Measurements from ENCODE around the gene UBA1.

UBA1 gene

DNA sequence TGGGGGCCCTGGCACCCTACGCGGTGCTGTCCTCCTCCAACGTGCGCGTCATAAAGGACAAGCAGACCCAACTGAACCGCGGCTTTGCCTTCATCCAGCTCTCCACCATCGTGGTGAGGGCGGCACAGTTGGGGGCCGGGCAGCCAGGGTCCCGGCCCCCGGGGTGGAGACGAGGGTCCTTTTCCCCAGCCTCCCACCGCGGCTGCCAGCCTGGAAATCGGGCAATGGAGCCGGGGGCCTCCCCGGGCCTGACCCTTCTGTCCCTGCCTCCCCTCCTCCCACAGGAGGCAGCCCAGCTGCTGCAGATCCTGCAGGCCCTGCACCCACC, 13.7 kb upstream of the UBA1 start:
- TF ChIP-seq, protein P1, sequence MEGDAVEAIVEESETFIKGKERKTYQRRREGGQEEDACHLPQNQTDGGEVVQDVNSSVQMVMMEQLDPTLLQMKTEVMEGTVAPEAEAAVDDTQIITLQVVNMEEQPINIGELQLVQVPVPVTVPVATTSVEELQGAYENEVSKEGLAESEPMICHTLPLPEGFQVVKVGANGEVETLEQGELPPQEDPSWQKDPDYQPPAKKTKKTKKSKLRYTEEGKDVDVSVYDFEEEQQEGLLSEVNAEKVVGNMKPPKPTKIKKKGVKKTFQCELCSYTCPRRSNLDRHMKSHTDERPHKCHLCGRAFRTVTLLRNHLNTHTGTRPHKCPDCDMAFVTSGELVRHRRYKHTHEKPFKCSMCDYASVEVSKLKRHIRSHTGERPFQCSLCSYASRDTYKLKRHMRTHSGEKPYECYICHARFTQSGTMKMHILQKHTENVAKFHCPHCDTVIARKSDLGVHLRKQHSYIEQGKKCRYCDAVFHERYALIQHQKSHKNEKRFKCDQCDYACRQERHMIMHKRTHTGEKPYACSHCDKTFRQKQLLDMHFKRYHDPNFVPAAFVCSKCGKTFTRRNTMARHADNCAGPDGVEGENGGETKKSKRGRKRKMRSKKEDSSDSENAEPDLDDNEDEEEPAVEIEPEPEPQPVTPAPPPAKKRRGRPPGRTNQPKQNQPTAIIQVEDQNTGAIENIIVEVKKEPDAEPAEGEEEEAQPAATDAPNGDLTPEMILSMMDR (conservative IDR thresholded peaks at IDR 0.05; ENCODE audit: low read depth, low read length): no peak
- no peak for DNase-seq (ENCODE audit: low read depth)
- H3K4me3 ChIP-seq (ENCODE audit: low read length): no peak overlapping the region

DNA sequence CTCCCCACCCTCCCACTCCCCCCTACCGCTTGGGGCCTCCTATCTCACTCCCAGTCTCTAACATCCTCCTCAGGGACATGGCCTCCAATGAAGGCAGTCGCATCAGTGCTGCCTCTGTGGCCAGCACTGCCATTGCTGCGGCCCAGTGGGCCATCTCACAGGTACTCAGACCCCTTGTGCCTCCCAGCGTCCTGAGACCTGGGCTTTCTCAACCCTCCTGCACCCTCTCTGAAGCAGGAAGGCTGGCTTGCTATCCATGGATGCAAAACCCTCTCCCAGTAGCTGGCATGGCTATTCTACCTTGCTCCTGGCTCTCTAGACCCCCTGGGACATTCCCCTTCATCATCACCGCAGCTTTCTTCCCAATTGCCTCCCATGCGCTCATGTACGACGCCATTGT, 13.3 kb upstream of the UBA1 start:
- DNase-seq (ENCODE audit: low read depth): no peak
- H3K4me3 ChIP-seq (ENCODE audit: low read length): no peak overlapping the region
- TF ChIP-seq, protein P1 (conservative IDR thresholded peaks at IDR 0.05; ENCODE audit: low read depth, low read length): no peak

DNA sequence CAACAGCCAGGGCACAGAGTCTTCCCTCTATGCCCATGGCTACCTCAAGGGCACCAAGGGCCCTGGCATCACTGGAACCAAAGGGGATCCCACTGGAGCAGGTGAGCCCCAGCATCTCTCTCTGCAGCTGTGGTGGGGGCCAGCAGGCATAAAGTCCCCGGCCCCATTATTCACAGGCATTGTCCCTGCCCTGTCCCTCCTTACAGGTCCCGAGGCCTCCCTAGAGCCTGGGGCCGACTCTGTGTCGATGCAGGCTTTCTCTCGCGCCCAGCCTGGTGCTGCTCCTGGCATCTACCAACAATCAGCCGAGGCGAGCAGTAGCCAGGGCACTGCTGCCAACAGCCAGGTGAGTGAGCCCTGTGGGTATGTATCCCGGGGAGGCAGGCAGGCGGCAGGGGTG, 12.3 kb upstream of the UBA1 start:
- no peak for DNase-seq (ENCODE audit: low read depth)
- TF ChIP-seq, protein P1 (conservative IDR thresholded peaks at IDR 0.05; ENCODE audit: low read depth, low read length): no peak
- no peak overlapping the region for H3K4me3 ChIP-seq (ENCODE audit: low read length)

DNA sequence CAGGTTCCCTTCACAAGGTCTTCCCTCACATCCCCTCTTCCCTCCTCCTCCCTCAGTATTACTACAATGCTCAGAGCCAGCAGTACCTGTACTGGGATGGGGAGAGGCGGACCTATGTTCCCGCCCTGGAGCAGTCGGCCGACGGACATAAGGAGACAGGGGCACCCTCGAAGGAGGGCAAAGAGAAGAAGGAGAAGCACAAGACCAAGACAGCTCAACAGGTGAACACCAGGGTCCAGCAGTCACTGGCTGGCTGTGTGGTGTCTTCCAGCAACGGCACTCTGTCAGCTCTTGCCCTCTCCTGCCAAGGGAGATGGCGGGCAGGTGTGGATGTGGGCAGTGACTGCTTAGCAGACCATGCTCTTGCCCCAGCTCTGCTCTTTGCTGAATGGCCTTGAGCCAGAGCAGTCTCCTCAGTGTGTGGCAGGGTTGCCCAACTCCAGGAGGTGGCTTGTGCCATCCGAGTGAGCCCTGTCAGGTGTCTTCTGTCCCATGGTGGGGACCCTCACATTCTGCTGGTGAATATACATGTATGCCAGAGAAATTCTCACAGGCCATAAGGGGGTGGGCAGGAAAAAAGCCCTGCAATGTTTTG, 11.4 kb upstream of the UBA1 start:
- TF ChIP-seq, protein P1 (conservative IDR thresholded peaks at IDR 0.05; ENCODE audit: low read depth, low read length): no peak
- DNase-seq (ENCODE audit: low read depth): no peak
- H3K4me3 ChIP-seq (ENCODE audit: low read length): no peak overlapping the region

DNA sequence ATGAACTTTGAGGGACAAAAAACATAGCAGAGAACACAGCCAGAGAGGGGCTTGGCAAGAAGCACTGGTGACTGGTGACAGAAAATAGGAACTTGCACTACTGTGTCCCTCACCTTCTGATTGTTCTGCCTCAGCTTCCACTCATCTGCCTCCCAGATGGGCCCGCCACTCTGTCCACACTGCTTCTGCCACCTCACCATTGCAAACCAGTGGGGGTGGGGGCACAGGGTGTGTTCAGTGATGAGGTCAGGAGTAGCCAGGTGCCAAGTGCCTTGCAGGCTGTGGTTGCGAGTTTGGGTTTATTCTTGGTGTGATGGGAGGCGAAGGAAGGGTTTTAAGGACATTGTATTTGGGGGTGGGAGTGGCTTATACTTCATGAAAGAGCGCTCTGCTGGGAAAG, 9.1 kb upstream of the UBA1 start:
- TF ChIP-seq, protein P1 (conservative IDR thresholded peaks at IDR 0.05; ENCODE audit: low read depth, low read length): no peak
- no peak overlapping the region for H3K4me3 ChIP-seq (ENCODE audit: low read length)
- DNase-seq (ENCODE audit: low read depth): no peak

DNA sequence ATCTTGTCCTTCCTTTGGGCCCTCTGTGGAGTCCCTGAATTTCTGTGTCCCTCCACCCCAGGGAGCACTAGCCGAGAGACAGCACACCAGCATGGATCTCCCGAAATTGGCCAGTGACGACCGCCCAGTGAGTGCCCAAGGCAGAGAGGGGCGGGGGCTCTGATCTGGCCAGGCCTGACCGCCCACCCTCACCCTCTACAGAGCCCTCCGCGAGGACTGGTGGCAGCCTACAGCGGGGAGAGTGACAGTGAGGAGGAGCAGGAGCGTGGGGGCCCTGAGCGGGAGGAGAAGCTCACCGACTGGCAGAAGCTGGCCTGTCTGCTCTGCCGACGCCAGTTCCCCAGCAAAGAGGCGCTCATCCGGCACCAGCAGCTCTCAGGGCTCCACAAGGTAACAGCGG, 8.4 kb upstream of the UBA1 start:
- TF ChIP-seq, protein P1 (conservative IDR thresholded peaks at IDR 0.05; ENCODE audit: low read depth, low read length): no peak
- no peak for DNase-seq (ENCODE audit: low read depth)
- H3K4me3 ChIP-seq (ENCODE audit: low read length): no peak overlapping the region

DNA sequence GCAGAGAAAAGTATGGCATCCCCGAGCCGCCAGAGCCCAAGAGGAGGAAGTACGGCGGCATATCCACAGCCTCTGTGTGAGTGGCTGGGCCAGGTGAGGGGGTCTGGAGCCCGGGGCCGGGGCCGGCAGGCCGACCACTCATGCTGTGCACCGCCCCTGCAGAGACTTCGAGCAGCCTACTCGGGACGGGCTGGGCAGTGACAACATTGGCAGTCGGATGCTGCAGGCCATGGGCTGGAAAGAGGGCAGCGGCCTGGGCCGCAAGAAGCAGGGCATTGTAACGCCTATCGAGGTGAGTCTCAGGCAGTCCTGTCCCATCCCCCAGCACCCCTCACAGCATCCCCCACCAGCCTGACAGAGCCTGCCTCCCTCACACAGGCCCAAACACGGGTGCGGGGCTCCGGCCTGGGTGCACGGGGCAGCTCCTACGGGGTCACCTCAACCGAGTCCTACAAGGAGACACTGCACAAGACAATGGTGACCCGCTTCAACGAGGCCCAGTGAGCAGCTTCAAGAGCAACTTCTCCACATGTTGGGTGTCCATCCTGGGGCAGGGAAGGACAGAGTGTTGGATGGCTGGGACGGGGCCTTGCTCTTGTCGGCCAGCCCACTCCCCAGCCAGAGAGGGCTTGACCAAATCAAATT, 7.4 kb upstream of the UBA1 start:
- DNase-seq (ENCODE audit: low read depth): no peak
- no peak overlapping the region for H3K4me3 ChIP-seq (ENCODE audit: low read length)
- TF ChIP-seq, protein P1 (conservative IDR thresholded peaks at IDR 0.05; ENCODE audit: low read depth, low read length): no peak
